SU-DHL-6 (cell line): ENCODE data around the gene KRTAP5-8.

Experiments used
- CTCF ChIP-seq: fragments of 200-600 bp; sonication (generic); IDR thresholded peaks from one replicate; pipeline ENCODE4 v1.5.1; 2017; ENCODE audit warnings: antibody characterized with exemption, mild to moderate bottlenecking, low read length, moderate library complexity; ENCODE audit not compliant: insufficient read depth, poor library complexity, severe bottlenecking
- EZH2phosphoT487 ChIP-seq: fragments of 200-600 bp; sonication (generic), shearing (Covaris generic); conservative IDR thresholded peaks from 2 replicates; pipeline ENCODE4 v1.6.1; 2018; ENCODE audit warnings: mild to moderate bottlenecking, antibody characterized with exemption, low read length, moderate library complexity, mixed read lengths

GRCh38 chr11:71519546-71519945 lies 18.3 kb upstream of the KRTAP5-8 start:
- TF ChIP-seq CTCF (no peak), EZH2phosphoT487 (no peak)
